GM12892 (cell line): Measurements from ENCODE around the gene SPNS3.

Experiments used
- POLR2A ChIP-seq: IDR thresholded peaks from 2 replicates; pipeline ENCODE4 v1.6.1; 2011; ENCODE audit warnings: low read depth, low read length, control low read depth
- POLR2AphosphoS5 ChIP-seq: IDR thresholded peaks from 2 replicates; pipeline ENCODE4 v1.6.1; 2011; ENCODE audit warnings: low read depth, low read length, control low read depth
- TAF1 ChIP-seq: IDR thresholded peaks from 2 replicates; pipeline ENCODE4 v1.6.1; 2011; ENCODE audit warnings: low read depth, mild to moderate bottlenecking, control low read depth, low read length, borderline replicate concordance

DNA sequence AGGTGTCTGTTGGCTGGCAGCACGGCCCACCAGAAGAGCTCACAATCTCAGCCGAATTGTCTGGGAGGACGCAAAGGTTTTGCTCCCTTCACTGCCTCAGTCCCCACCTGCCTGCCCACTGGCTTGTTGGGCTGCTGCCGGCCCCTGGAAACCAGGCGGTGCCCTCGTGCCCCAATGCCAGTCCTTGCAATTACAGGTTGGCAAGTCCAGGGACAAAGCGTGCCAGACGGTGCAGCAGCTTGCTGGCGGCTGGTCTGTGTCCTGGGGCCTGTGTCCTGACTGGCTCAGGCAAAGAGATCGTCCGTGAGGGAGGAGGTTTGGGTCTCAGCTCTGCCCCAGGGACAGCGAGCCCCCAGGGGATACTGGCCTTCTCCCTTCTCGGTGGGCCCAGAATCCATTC lies 40.4 kb downstream of the SPNS3 start:
- TF ChIP-seq POLR2A (no peak), POLR2AphosphoS5 (no peak), TAF1 (no peak)
